HepG2 (cell line): ENCODE measurements around the gene IP6K3. TPM values are rescaled to one million over a fixed set of nuclear protein-coding genes. Genes with fewer than 3 reads are reported as not detected.

Experiments
- BRCA1 ChIP-seq: sonication (generic); formaldehyde crosslinking; IDR thresholded peaks from 2 replicates; pipeline ENCODE4 v1.4.0; 2020; ENCODE audit warnings: missing genetic modification reagents
- LCORL ChIP-seq, 2 experiments: fragments of 450-650 bp in 1 of 2; sonication (generic) in 1 of 2; formaldehyde crosslinking in 1 of 2; IDR thresholded peaks; 2 replicates each; pipeline versions ENCODE4 v1.5.0 to v1.6.1; 2017 to 2020; ENCODE audit warnings: antibody characterized with exemption in 1 of 2, missing genetic modification reagents in 1 of 2
- MTF2 ChIP-seq: sonication (generic); formaldehyde crosslinking; IDR thresholded peaks from 2 replicates; pipeline ENCODE4 v1.5.0; 2020; ENCODE audit warnings: missing genetic modification reagents, borderline replicate concordance
- SSRP1 ChIP-seq: IDR thresholded peaks from 2 replicates; pipeline ENCODE4 v1.6.1; 2016; ENCODE audit warnings: control low read depth
- ZNF180 ChIP-seq: sonication (generic); formaldehyde crosslinking; IDR thresholded peaks from 2 replicates; pipeline ENCODE4 v1.4.0; 2020; ENCODE audit warnings: low read depth, missing genetic modification reagents, borderline replicate concordance
- ZNF556 ChIP-seq: sonication (generic); formaldehyde crosslinking; IDR thresholded peaks from 2 replicates; pipeline ENCODE4 v1.4.0; 2020; ENCODE audit warnings: mild to moderate bottlenecking, missing genetic modification reagents, borderline replicate concordance
- ZNF7 ChIP-seq: IDR thresholded peaks from 2 replicates; pipeline ENCODE4 v1.6.1; 2016; ENCODE audit warnings: missing biosample characterization, missing genetic modification reagents
- polyA plus RNA-seq, 8 experiments: library from polyadenylated mRNA; depleted of rRNA in 3 of 8; stranded (reverse) in 7 of 8; unstranded in 1 of 8; fragments of >200 nt; fragmentation: Illumina TruSeq in 4 of 8; extraction: Trizol in 4 of 8; gene quantifications; 2 replicates each; pipeline versions ENCODE4 v1.2.1 to v1.2.3, GENCODE V29; 2011 to 2016; ENCODE audit warnings: low read depth in 4 of 8, missing spikeins in 1 of 8, mixed read lengths in 1 of 8; ENCODE audit not compliant: insufficient read depth in 1 of 8
- total RNA-seq, 5 experiments: library from RNA; depleted of rRNA; stranded (reverse); fragments of >200 nt; fragmentation: Illumina TruSeq; extraction: Trizol; gene quantifications; 2 replicates each; pipeline ENCODE4 v1.2.3, GENCODE V29; 2016; ENCODE audit warnings: low read depth in 1 of 5
- TF ChIP-seq, protein P1 (sequence below): sonication (generic); formaldehyde crosslinking; IDR thresholded peaks from 2 replicates; pipeline ENCODE4 v1.4.0; 2020; ENCODE audit warnings: missing genetic modification reagents, borderline replicate concordance
- TF ChIP-seq, protein P2 (sequence below): sonication (generic); formaldehyde crosslinking; IDR thresholded peaks from 2 replicates; pipeline ENCODE4 v1.4.0; 2020; ENCODE audit warnings: missing genetic modification reagents, borderline replicate concordance

Gene IP6K3
- total and polyA plus RNA-seq, 2 of the 13 experiments (the other 11 are each of a cell fraction or from before 2014, with no cell fraction given), result 0.11 to 0.18 TPM

DNA sequence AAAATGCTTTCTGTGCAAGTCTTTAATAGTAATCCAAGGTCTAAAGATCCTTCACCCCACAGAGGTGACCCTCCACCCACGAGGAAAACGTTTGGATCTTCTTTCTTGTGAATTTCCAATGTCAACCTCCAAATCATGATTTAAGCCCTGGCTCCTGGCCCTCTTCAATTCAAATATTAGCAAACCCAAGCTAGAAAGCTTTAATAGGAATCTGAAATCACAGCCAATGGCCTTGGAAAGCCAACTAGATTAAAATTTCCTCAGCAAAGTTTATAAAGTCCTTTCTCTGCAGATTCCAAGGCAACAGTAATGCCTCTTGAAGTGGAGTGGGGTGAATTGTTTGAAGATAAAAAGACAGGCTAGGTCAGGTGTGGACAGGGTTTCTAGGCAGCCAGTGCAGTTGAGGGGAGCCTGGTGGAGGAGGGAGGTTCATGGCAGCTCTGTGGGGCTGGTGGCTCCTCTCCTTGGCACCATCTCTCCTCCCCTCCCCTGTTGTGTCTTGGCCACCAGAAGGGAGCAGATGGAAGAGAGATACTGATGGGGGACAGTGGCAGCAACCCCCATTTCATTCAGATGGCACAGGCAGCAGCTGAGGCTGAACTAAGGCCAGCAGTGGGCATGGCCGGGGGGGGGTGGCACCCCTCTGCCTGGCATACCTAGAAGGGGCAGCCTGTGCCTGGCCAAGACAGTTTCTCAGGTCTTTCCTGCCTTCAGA is 23.2 kb downstream of the IP6K3 start (continued):
- TF ChIP-seq, protein P1, sequence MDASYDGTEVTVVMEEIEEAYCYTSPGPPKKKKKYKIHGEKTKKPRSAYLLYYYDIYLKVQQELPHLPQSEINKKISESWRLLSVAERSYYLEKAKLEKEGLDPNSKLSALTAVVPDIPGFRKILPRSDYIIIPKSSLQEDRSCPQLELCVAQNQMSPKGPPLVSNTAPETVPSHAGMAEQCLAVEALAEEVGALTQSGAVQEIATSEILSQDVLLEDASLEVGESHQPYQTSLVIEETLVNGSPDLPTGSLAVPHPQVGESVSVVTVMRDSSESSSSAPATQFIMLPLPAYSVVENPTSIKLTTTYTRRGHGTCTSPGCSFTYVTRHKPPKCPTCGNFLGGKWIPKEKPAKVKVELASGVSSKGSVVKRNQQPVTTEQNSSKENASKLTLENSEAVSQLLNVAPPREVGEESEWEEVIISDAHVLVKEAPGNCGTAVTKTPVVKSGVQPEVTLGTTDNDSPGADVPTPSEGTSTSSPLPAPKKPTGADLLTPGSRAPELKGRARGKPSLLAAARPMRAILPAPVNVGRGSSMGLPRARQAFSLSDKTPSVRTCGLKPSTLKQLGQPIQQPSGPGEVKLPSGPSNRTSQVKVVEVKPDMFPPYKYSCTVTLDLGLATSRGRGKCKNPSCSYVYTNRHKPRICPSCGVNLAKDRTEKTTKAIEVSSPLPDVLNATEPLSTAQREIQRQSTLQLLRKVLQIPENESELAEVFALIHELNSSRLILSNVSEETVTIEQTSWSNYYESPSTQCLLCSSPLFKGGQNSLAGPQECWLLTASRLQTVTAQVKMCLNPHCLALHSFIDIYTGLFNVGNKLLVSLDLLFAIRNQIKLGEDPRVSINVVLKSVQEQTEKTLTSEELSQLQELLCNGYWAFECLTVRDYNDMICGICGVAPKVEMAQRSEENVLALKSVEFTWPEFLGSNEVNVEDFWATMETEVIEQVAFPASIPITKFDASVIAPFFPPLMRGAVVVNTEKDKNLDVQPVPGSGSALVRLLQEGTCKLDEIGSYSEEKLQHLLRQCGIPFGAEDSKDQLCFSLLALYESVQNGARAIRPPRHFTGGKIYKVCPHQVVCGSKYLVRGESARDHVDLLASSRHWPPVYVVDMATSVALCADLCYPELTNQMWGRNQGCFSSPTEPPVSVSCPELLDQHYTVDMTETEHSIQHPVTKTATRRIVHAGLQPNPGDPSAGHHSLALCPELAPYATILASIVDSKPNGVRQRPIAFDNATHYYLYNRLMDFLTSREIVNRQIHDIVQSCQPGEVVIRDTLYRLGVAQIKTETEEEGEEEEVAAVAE, result no peak
- TF ChIP-seq SSRP1 (no peak), ZNF7 (CRISPR knock-in tag) (no peak), ZNF180 (CRISPR knock-in tag) (no peak), LCORL (IDR thresholded peaks at IDR 0.05) (no peak), LCORL (CRISPR knock-in tag; IDR thresholded peaks at IDR 0.05) (no peak), BRCA1 (CRISPR knock-in tag) (no peak), ZNF556 (no peak), MTF2 (no peak)
- TF ChIP-seq, protein P2, sequence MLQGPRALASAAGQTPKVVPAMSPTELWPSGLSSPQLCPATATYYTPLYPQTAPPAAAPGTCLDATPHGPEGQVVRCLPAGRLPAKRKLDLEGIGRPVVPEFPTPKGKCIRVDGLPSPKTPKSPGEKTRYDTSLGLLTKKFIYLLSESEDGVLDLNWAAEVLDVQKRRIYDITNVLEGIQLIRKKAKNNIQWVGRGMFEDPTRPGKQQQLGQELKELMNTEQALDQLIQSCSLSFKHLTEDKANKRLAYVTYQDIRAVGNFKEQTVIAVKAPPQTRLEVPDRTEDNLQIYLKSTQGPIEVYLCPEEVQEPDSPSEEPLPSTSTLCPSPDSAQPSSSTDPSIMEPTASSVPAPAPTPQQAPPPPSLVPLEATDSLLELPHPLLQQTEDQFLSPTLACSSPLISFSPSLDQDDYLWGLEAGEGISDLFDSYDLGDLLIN (CRISPR knock-in tag), result no peak
